H1 (cell line): Measurements from ENCODE around the gene KRT77. TPM values are rescaled to one million over a fixed set of nuclear protein-coding genes. Genes with fewer than 3 reads are reported as not detected.

Experiments used
- ASH2L ChIP-seq: fragments of 200-600, 300-600 bp; sonication (generic); IDR thresholded peaks from one replicate; pipeline ENCODE4 v1.7.1; 2017; ENCODE audit warnings: low read length
- ATF3 ChIP-seq: IDR thresholded peaks from 2 replicates; pipeline ENCODE4 v1.6.1; 2011; ENCODE audit warnings: low read depth, mild to moderate bottlenecking, low read length; ENCODE audit not compliant: insufficient read depth
- BCL11A ChIP-seq, 2 experiments: IDR thresholded peaks; one replicate each; pipeline ENCODE4 v1.6.1; 2011; ENCODE audit warnings: low read depth in 2 of 2, low read length in 2 of 2, mild to moderate bottlenecking in 2 of 2
- BRCA1 ChIP-seq: IDR thresholded peaks from 2 replicates; pipeline ENCODE4 v1.6.1; 2012; ENCODE audit warnings: low read depth, low read length, improper control_type of control experiment
- CHD7 ChIP-seq: fragments of 300-600 bp; sonication (generic); IDR thresholded peaks from 2 replicates; pipeline ENCODE4 v1.7.1; 2012; ENCODE audit warnings: low read length, moderate library complexity, mild to moderate bottlenecking, inconsistent platforms; ENCODE audit not compliant: insufficient replicate concordance
- E2F6 ChIP-seq: IDR thresholded peaks from 2 replicates; pipeline ENCODE4 v1.6.1; 2012; ENCODE audit warnings: inconsistent platforms
- MAX ChIP-seq: IDR thresholded peaks from 2 replicates; pipeline ENCODE4 v1.6.1; 2012; ENCODE audit warnings: inconsistent platforms
- SP1 ChIP-seq: IDR thresholded peaks from 2 replicates; pipeline ENCODE4 v1.6.1; 2011; ENCODE audit warnings: low read depth, low read length
- polyA plus RNA-seq, 7 experiments: library from polyadenylated mRNA; depleted of rRNA in 3 of 7; stranded (reverse) in 5 of 7; unstranded in 2 of 7; fragments of >200 nt in 5 of 7; fragments of 200-250 nt in 2 of 7; gene quantifications; 1 replicate in 5 of 7; 2 replicates in 1 of 7; 4 replicates in 1 of 7; pipeline versions ENCODE4 v1.2.1 to v1.2.3, GENCODE V29; 2011 to 2013; ENCODE audit warnings: missing spikeins in 2 of 7, mixed read lengths in 2 of 7
- total RNA-seq: library from RNA; stranded (reverse); fragmentation: NEBNext Ultra II Directional; extraction: Animal tissue kit (Norgen Biotek cat#: 25700); gene quantifications from 2 replicates; pipeline ENCODE4 v1.2.1, GENCODE V29; 2021

Gene KRT77
- total and polyA plus RNA-seq, 2 of the 8 experiments (the other 6 are each of a cell fraction or from before 2014, with no cell fraction given), result 0.02 TPM; not detected in 1

GRCh38 chr12:52730383-52730782 is 27.1 kb upstream of the KRT77 start (continued):
- no peak for TF ChIP-seq CHD7
- no peak for TF ChIP-seq MAX
- TF ChIP-seq SP1, result no peak
- no peak for TF ChIP-seq ASH2L
- no peak for TF ChIP-seq BCL11A (IDR thresholded peaks at IDR 0.05; ENCODE audit: low read depth in 2 of 2, low read length in 2 of 2)
- TF ChIP-seq ATF3, result no peak
- no peak for TF ChIP-seq E2F6
- no peak for TF ChIP-seq BRCA1
